ENCODE measurements around the gene HBEGF.

The HBEGF gene

GRCh38 chr5:140302786-140303639, 43.4 kb downstream of the HBEGF start, which contains the start of gene PFDN1:
Gene PFDN1, minus strand, starts transcription at chr5:140303101. Its CDS starts 28 bp downstream, at chr5:140303073.
- H3K9me3 ChIP-seq (ENCODE audit: insufficient read depth, low read length, severe bottlenecking) = no peaks in the 10 kb centered on the region
- H3K4me2 ChIP-seq (ENCODE audit: insufficient read depth, low read length) = peak within 1 kb of the TSS; percentile 78
- peak; percentile 97 for ATAC-seq (ENCODE audit: insufficient read depth, low read depth)
- peak within 1 kb of the TSS; percentile 92 for H2AFZ ChIP-seq (ENCODE audit: low read depth, low read length)
- peaks cover 36% of the 10 kb centered on the region for H3K4me1 ChIP-seq (ENCODE audit: insufficient read depth, low read length)
- H3K9ac ChIP-seq (ENCODE audit: low read depth, low read length) = peak within 1 kb of the TSS; percentile 85
- H3K27me3 ChIP-seq (ENCODE audit: insufficient read depth, low read length, poor library complexity) = peaks cover 3% of the 10 kb centered on the region
- H3K4me3 ChIP-seq (ENCODE audit: low read depth in 1 of 2, low read length in 2 of 2) = peak within 1 kb of the TSS; percentile 92
- peaks cover 24% of the 10 kb centered on the region for H3K36me3 ChIP-seq (ENCODE audit: insufficient read depth, low read length)
- TF ChIP-seq CTCF (IDR thresholded peaks at IDR 0.05; ENCODE audit: borderline replicate concordance, extremely low read depth, low read length, poor library complexity, severe bottlenecking) (no peak), EZH2 (IDR thresholded peaks at IDR 0.05; ENCODE audit: borderline replicate concordance, low read depth, low read length, severe bottlenecking) (no peak)
- peak within 1 kb of the TSS; percentile 91 for H3K27ac ChIP-seq (ENCODE audit: low read length)
- DNase-seq = peak; percentile 94
- H4K20me1 ChIP-seq (ENCODE audit: insufficient read depth, low read length) = no peaks in the 10 kb centered on the region
- peaks cover 47% of the 10 kb centered on the region for H3K79me2 ChIP-seq (ENCODE audit: insufficient read depth, low read length)

- ATAC-seq (ENCODE audit: insufficient read depth, low read depth) = no peak
- peak overlapping the region; percentile 78; the same call in 1 of the 2 replicates for H3K4me2 ChIP-seq (ENCODE audit: insufficient read depth, low read length)
- peaks cover 36% of the 10 kb centered on the region for H3K4me1 ChIP-seq (ENCODE audit: insufficient read depth, low read length)
- H3K27ac ChIP-seq (ENCODE audit: low read length) = no peak overlapping the region
- no peak overlapping the region for H3K9ac ChIP-seq (ENCODE audit: low read depth, low read length)
- peaks cover 28% of the 10 kb centered on the region for H3K36me3 ChIP-seq (ENCODE audit: insufficient read depth, low read length)
- no peak for TF ChIP-seq EZH2 (IDR thresholded peaks at IDR 0.05; ENCODE audit: borderline replicate concordance, low read depth, low read length, severe bottlenecking)
- TF ChIP-seq CTCF (IDR thresholded peaks at IDR 0.05; ENCODE audit: borderline replicate concordance, extremely low read depth, low read length, poor library complexity, severe bottlenecking) = no peak
- H3K79me2 ChIP-seq (ENCODE audit: insufficient read depth, low read length) = peaks cover 65% of the 10 kb centered on the region
- peak overlapping the region in 1 of 2 experiments; percentile 92; a peak in 1 of 4 replicates for H3K4me3 ChIP-seq (ENCODE audit: low read depth in 1 of 2, low read length in 2 of 2)
- H3K27me3 ChIP-seq (ENCODE audit: insufficient read depth, low read length, poor library complexity) = no peaks in the 10 kb centered on the region
- DNase-seq = no peak
- H4K20me1 ChIP-seq (ENCODE audit: insufficient read depth, low read length) = peaks cover 5% of the 10 kb centered on the region; the same call in 1 of the 2 replicates
- H3K9me3 ChIP-seq (ENCODE audit: insufficient read depth, low read length, severe bottlenecking) = no peaks in the 10 kb centered on the region
- H2AFZ ChIP-seq (ENCODE audit: low read depth, low read length) = no peak overlapping the region
These were observed 45.3 kb downstream of the HBEGF start for GRCh38 chr5:140301136-140301535.

- no peak overlapping the region for H2AFZ ChIP-seq (ENCODE audit: low read depth, low read length)
- H3K27ac ChIP-seq (ENCODE audit: low read length) = no peak overlapping the region
- H3K4me3 ChIP-seq (ENCODE audit: low read depth in 1 of 2, low read length in 2 of 2) = no peak overlapping the region
- DNase-seq (no peak), ATAC-seq (ENCODE audit: insufficient read depth, low read depth) (no peak)
- H3K9ac ChIP-seq (ENCODE audit: low read depth, low read length) = no peak overlapping the region
- H4K20me1 ChIP-seq (ENCODE audit: insufficient read depth, low read length) = peaks cover 5% of the 10 kb centered on the region; the same call in 1 of the 2 replicates
- no peaks in the 10 kb centered on the region for H3K27me3 ChIP-seq (ENCODE audit: insufficient read depth, low read length, poor library complexity)
- peaks cover 28% of the 10 kb centered on the region for H3K36me3 ChIP-seq (ENCODE audit: insufficient read depth, low read length)
- H3K9me3 ChIP-seq (ENCODE audit: insufficient read depth, low read length, severe bottlenecking) = no peaks in the 10 kb centered on the region
- H3K4me1 ChIP-seq (ENCODE audit: insufficient read depth, low read length) = peaks cover 36% of the 10 kb centered on the region
- peaks cover 85% of the 10 kb centered on the region for H3K79me2 ChIP-seq (ENCODE audit: insufficient read depth, low read length)
- no peak for TF ChIP-seq EZH2 (IDR thresholded peaks at IDR 0.05; ENCODE audit: borderline replicate concordance, low read depth, low read length, severe bottlenecking)
- no peak for TF ChIP-seq CTCF (IDR thresholded peaks at IDR 0.05; ENCODE audit: borderline replicate concordance, extremely low read depth, low read length, poor library complexity, severe bottlenecking)
- H3K4me2 ChIP-seq (ENCODE audit: insufficient read depth, low read length) = peak overlapping the region; percentile 13; the same call in 1 of the 2 replicates
These were observed 47.3 kb downstream of the HBEGF start for GRCh38 chr5:140299056-140299455.

All from DND-41 (cell line).